ENCODE measurements around the gene MC1R.

Gene MC1R

DNA sequence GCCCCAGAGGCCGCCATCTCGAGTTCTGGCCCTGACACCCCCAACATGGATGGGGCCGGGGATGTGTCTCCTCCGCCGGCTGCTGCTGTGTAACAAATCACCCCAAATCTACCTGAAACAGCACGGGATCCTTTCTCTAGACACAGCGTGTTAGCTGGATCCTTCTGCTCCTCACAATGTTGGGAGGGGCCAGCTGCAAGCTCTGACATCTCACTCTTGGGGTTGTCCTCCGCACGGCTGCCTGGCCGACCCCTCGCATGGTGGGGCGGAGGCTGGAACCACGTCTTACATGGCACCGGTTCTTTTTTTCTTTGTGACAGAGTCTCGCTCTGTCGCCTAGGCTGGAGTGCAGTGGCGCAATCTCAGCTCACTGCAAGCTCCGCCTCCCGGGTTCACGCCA is 18.3 kb downstream of the MC1R start:
- DNase-seq = no peak

DNA sequence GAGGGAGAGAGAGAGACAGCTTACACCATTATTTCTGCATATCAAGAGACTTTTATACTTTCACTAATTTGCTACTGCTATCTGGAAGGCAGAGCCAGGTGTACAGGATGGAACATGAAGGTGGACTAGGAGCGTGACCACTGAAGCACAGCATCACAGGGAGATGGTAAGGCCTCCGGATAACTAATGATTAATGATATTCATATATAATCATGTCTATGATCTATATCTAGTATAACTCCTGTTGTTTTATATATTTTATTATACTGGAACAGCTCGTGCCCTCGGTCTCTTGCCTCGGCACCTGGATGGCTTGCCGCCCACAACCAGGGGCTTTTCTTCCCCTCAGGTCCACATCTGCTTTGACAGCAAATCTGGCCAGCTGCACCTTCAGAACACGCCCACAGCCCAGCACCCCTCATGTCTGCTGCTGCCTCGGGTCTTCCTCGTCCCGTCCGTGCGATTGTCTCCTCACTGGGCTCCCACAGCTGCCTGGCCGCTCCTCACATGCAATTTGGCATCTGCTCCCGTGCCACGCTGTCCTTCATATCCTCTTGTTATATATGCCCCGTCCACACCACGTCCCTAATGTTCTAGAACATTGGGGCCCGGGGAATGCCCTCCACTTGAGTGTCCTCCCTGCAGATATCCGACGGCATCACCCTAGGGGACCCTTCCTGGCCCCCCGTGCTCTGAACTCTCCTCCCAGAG is 19.7 kb downstream of the MC1R start:
- no peak for DNase-seq

DNA sequence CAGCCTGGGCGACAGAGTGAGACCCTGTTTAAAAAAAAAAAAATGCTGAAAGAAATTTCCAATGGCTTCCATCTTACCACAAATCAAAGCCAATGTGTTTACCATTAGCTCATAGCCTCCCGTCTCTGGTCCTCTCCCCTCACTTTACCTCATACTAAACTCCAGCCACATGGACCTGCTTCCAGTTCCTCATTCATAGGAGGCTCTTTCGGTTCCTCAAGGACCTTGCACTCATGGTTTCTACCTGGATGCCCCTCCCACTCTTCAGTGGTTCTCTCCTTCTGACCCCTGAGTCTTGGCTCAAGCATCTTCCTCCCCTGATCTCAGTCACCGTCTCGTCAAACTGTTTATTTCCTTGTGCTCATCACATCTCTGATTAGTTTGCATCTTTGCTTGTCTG is 26.1 kb downstream of the MC1R start:
- DNase-seq = no peak

DNA sequence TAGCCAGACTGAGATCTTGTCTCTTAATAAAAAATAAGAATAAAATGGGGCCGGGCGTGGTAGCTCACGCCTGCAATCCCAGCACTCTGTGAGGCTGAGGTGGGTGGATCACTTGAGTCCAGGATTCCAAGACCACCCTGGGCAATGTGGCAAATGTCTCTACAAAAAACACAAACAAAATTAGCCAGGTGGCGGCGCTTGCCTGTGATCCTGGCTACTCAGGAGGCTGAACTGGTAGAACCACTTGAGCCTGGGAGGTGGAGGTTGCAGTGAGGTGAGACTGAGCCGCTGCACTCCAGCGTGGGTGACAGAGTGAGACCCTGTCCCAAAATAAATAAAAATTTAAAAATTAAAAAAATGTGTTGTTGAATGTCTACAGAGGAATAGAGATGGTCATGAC is 27.0 kb downstream of the MC1R start:
- DNase-seq = no peak

DNA sequence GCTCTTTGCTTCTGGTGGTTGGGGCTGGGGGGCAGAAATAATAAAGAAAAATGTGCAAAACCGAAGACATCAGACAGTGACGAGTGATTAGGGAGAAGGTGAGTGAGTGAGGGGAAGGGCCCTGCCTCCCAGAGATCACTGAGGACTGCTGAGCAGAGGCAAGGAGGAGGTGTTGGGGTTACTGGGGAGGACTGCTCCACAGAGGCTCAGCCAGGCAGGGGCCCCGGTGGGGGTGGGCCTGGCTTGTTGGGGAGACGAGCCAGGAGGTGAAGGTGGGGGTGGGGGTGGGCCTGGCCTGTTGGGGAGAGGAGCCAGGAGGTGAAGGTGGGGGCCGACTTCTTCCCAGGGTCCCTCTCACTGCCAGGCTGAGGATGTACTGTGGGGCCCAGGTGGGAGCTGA is 27.9 kb downstream of the MC1R start:
- no peak for DNase-seq

DNA sequence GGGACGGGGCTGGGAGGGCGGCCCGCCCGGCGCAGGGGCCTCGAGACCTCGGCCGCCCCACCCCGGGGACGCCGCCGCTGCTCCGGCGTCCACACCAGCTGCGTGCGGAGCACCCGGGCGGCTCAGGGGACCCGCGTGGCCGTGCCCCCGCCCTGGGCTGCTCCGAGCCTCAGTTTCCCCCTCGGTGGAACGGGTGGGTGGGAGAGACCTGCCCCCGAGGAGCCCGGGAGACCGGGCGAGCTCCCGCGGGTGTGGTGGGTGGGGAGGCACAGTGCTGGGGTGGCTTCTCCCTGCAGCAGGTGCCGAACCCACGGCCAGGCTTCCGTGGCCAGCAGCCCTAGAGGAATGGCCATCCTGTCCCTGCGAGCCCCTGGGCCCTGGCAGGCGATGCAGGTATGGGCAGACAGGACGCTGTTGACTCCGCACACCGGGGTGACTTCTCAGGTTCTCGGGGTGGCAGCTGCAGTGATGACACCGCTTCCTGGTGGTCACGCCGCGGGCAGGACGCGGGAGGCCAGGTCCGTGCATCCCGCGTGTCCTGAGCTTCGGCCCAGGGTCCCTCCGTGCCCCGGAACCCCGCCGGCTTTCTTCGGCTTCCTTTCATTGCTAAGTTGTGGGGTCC is 30.6 kb downstream of the MC1R start:
- no peak for DNase-seq

DNA sequence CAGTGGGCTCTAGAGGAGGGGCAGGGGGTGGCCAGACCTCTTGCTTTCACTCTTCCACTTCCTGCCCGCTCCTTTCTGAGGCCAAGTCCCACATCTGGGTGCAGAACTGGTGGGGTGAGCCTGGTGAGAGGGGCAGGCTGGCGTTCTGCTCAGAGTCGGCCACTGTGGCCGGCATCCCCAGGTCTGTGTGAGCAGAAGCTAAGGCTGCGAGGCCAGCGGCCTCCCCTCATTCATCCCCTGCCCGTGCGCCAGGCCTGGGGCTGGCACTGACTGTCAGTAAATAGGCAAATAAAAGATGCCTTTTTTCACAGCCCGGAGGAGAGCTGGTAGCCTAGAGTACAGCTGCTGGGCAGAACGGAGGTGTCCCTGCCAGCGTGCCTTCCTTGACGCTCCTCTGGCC is 31.1 kb downstream of the MC1R start:
- DNase-seq = no peak

DNA sequence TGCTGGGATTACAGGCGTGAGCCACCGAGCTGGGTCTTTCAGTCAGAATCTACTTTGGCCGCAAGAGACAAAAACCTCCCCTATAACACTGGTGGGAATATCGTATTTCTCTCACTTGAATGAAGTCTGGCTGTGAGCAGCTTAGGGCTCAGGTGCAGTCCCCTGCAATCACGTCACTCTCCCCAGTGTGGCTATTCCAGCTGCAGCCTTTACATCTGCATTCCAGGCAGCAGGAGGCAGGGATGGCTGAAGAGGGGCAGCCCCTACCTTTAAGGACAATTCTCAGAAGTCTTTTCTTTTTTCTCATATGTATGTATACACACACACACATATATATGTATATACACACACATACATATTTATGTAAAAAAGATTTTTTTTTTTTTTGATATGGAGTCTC is 32.8 kb downstream of the MC1R start:
- no peak for DNase-seq

DNA sequence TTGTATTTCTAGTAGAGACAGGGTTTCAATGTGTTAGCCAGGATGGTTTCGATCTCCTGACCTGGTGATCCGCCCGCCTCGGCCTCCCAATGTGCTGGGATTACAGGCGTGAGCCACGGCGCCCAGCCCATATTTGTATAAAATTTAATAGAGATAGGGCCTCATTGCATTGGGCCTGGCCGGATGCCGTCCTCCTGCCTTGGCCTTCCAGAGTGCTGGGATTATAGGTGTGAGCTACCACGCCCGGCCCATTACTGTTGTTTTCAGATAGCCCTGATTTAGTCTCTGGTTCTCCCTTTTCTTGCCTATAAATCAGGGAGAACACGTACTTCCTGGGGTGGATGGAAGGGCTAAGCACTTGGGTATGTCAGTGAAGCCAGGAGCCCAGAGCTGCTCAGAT is 33.4 kb downstream of the MC1R start:
- no peak for DNase-seq

DNA sequence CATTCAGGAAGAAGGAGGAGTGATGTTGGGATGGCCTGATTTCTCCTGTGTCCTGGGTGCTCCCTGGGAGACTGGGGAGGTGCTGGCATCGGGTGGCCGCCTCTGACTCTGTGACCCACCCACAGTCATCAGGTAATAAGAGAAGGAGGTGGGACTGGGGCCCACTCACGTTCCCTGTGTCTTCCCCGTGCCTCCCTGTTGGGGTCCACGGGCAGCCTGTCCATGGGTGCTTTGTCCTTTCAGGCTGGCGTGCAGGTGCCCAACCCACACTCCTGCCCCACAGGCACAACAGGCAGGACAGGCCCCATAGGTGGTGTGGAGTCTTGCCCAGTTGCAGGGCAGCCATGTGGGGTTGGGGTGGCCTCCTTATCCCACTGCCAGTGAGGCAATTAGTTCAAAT is 33.9 kb downstream of the MC1R start:
- no peak for DNase-seq

DNA sequence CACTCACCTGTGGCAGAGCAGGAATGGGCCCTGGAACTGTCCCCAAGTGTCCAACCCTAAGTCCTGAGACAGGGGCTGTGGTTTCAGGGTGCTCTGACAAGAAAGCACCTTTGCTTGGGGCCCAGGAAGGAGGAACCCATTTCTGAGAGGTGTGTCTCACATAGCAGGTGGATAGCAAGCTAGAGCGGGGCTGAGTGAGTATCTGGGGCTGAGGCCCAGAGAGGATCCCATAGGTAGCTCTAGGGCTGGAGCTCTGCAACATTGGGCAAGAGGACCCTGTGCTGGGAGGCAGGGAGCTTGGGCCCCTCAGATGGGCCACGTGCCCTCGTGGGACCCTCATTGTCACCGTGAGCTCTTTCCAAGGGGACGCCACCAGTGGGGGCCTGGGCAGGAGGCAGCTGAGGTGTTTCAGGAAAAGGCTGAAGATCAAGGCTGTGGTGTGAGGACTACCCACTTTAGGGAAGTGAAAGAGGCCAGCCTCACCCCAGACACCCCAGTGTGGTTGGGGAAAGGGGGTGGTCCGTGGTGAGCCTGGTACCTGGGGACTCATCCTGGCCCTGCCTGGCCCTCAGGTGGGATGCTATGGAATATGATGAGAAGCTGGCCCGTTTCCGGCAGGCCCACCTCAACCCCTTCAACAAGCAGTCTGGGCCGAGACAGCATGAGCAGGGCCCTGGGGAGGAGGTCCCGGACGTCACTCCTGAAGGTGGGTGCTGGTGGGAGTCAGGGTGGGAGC is 35.2 kb downstream of the MC1R start:
- no peak for DNase-seq

DNA sequence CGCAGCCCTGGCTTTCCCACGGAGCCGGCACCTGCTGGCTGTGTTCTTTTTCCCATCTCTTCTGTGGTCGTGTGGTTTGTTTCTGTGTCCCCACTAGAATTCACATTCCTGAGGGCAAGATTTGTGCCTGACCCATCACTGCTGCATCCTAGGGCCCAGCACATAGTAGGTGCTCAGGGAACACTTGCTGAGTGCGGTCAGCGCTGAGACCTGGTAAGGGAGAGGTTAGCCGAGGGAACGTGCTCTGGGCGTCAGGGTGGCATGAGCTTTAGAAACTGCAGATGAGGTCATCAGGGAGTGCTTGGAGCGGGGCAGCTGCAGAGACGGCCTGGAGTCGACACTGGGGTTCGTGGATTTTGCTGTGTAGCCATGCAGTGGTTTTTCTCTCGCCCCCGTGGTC is 35.8 kb downstream of the MC1R start:
- no peak for DNase-seq

DNA sequence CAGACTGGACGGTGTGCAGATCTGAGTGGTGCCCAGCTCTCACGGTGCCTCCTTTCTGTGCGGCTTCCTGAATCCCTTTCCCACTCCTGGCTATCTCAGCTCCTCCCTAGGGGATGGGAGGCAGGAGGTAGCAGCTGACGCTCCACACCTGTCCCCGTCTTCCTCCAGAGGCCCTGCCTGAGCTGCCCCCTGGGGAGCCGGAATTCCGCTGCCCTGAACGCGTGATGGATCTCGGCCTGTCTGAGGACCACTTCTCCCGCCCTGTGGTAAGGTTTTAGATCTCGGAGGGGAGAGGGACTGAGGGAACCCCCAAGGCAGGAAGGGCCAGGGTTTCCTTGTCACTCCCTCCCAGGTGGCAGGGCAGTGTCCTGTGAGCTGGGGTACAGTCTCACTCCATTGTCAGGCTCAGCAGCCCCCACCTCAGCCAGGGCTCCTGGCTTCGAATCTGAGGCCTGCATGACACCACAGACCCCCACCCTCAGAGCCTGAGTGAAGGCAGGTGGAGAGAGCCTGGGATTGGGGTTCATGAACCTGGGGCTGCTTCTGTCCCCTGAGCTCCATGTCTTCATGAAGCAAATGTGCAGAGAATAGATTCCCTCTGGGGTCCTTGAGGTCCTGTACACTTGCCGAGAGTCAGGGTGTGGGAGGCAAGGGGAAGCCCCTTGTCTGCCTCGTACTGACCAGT is 36.5 kb downstream of the MC1R start:
- no peak for DNase-seq

DNA sequence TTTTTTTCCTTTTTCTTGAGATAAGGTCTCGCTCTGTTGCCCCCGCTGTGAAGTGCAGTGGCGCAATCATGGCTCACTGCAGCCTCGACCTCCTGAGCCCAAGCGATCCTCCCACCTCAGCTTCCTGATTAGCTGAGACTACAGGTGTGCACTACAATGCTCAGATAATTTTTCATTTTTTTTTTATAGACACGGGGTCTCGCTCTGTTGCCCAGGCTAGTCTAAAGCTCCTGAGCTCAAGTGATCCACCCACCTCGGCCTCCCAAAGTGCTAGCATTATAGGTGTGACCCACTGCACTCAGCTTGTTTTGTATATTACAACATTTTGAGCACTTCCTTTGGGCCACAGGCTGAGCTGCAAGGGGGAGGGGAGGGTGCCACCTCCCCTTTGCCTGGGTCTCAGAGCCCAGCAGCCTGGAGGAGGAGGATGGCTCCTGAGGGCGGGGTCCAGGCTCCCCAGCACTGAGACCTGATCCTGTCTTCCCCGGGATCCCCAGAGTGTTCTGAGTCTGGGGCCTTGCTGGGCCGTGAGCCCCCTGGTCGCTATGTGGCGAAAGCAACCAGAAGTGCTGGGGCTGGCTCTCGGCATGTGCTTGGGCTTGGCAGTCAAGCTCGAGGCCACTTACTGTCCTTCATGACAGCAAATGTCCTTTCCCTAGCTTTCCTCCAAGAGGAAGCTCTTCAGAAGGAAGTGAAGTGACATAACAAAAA is 38.0 kb downstream of the MC1R start:
- peak; percentile 87 for DNase-seq

DNA sequence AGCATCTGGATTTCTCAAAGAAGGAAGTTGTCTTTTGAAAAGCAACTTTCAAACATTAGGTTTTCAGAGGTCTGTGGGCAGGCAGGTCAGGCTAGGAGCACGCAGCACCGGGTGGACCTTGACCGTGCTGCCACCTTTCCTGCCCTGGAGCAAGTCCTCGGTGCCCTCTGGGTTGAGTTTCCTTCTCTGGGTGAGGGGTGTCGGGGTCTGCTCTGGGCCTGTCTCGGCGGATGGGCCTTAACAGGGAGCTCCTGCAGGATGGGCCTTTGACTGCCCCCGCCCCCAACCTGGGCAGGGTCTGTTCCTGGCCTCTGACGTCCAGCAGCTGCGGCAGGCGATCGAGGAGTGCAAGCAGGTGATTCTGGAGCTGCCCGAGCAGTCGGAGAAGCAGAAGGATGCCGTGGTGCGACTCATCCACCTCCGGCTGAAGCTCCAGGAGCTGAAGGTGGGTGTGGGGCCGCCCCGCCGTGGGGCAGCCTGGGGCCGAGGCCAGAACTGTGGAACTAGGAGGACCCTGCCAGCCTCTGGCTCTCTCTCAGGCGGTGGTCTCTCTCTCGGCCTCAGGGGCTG is 38.6 kb downstream of the MC1R start:
- no peak for DNase-seq

DNA sequence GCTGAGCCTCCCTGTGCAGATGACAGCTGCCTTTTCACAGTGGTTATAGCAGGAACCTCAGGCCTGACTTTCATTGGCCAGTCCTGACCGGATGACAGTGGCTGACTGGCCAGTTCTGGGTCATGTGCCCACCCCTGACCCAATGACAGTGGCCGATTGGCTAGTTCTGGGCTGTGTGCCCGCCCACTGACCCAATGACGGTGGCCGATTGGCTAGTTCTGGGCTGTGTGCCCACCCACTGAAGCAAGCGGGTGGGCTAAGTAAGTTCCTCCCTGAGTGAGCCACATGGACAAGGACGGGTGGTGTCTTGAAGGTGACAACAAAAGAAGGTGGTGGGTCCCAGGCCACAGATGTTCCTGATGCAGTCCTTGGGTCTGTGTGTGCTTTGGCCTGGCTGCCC is 39.4 kb downstream of the MC1R start:
- no peak for DNase-seq

DNA sequence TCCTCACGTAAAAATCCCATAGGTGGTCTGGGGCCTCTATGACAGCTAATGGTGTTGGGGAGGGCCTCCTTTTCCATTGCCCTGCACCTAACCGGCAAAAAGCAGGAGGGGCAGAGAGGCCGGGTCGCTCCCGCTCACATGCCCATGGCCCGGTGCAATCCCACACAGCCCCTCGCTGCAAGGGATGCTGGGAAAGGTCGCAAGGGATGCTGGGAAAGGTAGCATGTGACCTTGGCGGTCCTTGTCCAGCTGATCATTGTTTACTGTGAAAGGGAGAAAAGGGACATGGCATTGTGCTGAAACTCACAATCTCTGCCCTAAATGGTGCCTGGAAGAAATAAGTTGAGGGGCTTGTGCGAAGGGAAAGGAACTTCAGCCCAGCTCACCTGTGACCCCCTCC is 39.9 kb downstream of the MC1R start:
- no peak for DNase-seq

DNA sequence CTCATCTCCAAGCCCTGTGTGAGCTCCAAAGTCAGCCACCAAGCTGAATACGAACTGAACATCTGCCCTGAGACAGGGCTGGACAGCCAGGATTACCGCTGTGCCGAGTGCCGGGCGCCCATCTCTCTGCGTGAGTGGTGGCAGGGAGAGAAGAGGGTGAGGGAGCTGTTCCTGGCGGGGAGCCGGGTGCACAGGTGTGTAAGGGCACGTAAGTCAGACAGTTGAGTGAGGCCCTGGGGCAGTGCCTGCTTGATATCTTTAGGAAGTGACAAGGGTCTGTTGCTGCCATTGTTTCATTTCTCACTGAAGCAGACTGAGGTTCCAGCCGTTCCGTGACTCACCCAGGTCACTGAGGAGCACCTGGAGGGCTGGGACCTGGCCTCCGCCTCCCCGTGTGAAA is 42.3 kb downstream of the MC1R start:
- no peak for DNase-seq

DNA sequence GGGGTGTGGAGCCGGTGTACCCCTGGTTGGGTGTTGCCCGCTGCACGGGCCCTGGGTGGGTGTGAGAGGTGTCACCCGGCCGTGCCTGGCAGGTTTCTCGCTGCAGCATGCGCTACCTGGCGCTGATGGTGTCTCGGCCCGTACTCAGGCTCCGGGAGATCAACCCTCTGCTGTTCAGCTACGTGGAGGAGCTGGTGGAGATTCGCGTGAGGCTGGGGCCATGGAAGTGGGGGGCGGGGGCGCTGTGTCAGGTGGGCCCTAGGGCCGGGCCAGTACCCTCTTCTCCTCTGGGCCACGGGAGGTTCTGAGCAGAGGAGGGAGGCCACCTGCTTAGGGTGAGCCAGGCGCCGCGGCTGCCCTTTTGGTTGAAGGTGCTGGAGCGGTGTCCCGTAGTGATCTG is 43.3 kb downstream of the MC1R start:
- no peak for DNase-seq

DNA sequence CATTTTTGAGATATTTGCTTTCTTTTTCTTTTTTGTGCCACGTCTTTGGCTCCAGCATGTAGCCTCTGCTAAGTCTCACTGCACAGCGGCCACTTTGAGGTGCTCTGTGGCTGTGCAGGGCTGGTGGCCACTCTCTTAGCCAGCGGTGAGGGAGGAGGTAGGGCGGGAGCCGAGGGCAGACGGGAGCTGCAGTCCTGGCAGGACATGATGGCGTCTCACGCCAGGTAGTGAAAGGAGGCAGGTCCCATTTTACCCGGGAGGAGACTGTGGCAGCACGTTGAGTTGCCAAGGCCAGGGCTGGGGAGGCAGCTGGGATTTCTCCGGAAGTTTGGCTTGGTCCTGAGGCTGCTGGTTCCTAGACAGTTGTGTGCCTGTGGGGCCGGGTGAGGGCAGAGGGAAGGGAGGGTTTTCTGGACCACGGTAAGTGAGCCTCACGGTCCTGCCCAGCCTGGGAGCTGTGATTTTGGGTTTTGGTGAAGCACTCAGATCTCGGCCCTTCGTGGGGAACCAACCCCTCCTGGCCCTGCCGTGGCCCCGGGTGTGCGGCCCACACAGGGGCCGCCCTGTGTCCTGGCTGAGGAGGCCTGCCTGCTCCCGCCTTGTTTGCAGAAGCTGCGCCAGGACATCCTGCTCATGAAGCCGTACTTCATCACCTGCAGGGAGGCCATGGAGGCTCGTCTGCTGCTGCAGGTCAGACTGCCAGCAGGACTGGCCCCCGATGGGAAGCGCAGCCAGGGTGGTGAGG is 44.3 kb downstream of the MC1R start:
- no peak for DNase-seq

DNA sequence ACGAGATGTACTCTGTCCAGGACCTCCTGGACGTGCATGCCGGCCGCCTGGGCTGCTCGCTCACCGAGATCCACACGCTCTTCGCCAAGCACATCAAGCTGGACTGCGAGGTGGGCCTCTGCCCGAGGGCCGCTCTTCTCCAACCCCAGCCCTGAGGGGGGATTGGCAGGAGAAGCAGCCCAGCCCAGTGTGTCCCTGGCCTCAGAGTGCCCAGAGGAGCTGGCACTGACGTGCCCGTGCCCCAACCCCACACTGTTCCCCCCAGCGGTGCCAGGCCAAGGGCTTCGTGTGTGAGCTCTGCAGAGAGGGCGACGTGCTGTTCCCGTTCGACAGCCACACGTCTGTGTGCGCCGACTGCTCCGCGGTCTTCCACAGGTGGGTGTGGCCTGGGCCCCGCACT is 45.5 kb downstream of the MC1R start:
- DNase-seq = no peak

Data from GF-D8 (cell line).